Sigmoid colon (tissue), 7 donors: ENCODE results near the gene EFHB. TPM values are rescaled to one million over a fixed set of nuclear protein-coding genes. Genes with fewer than 3 reads are reported as not detected.
A peak's percentile ranks its signal among the peaks of the same experiment; 100 is the strongest.
"Not testable (repeated sequence)": the region's sequence is repeated elsewhere in the genome, so short reads cannot be mapped to it uniquely, and the experiment has no call there.

Source experiments
- DNase-seq: peaks from one replicate; pipeline ENCODE4 v3.0.0-alpha.2; 2019
- H3K27ac ChIP-seq, 4 donors: fragments of 200-600 bp; sonication (generic); one replicate each; pipeline ENCODE4 v1.5.1; 2016 to 2019; ENCODE audit warnings: mild to moderate bottlenecking in 1 of 4
- H3K27me3 ChIP-seq, 3 donors: fragments of 200-600 bp; sonication (generic); one replicate each; pipeline ENCODE4 v1.5.1; 2019; ENCODE audit warnings: mild to moderate bottlenecking in 1 of 3
- H3K36me3 ChIP-seq, 4 donors: fragments of 200-600 bp; sonication (generic); one replicate each; pipeline ENCODE4 v1.5.1; 2016 to 2019
- H3K4me1 ChIP-seq, 4 donors: fragments of 200-600 bp; sonication (generic); one replicate each; pipeline ENCODE4 v1.5.1; 2017 to 2019
- H3K4me3 ChIP-seq, 4 donors: fragments of 200-600 bp; sonication (generic); one replicate each; pipeline ENCODE4 v1.5.1; 2017 to 2019; ENCODE audit warnings: mild to moderate bottlenecking in 2 of 4, moderate library complexity in 1 of 4
- H3K9me3 ChIP-seq, 4 donors: fragments of 200-600 bp in 3 of 4; sonication (generic) in 3 of 4; one replicate each; pipeline versions ENCODE4 v1.5.1 to v1.6.1; 2013 to 2019
- EP300 ChIP-seq, 4 donors: sonication (generic); formaldehyde crosslinking; IDR thresholded peaks; one replicate each; pipeline ENCODE4 v1.6.1; 2017; ENCODE audit warnings: antibody characterized with exemption in 4 of 4
- POLR2A ChIP-seq, 2 donors: fragments of 450-650 bp; IDR thresholded peaks; one replicate each; pipeline ENCODE4 v1.6.1; 2016; ENCODE audit warnings: antibody characterized with exemption in 2 of 2, mild to moderate bottlenecking in 2 of 2, moderate library complexity in 2 of 2
- POLR2AphosphoS5 ChIP-seq, 4 donors: sonication (generic); formaldehyde crosslinking; IDR thresholded peaks; one replicate each; pipeline ENCODE4 v1.6.1; 2017; ENCODE audit warnings: antibody characterized with exemption in 4 of 4
- WGBS, 2 donors: extraction: QIAGEN DNeasy Blood & Tissue Kit; methylation state at CpG; one replicate each; pipeline ENCODE4 v1.1.7; 2013; 5-methylcytosine and 5-hydroxymethylcytosine counted together
- intact Hi-C: fragments of 100-400 bp; cut with DNase I; formaldehyde crosslinking; loops from one replicate; pipeline ENCODE4 v1.15.1; 2023
- polyA plus RNA-seq, 3 donors: library from polyadenylated mRNA; stranded (reverse); fragments of 200-250 nt; gene quantifications; one replicate each; pipeline ENCODE4 v1.2.3, GENCODE V29; 2013
- total RNA-seq, 4 donors: library from RNA; depleted of rRNA; stranded (reverse); fragments of >200 nt; gene quantifications; one replicate each; pipeline ENCODE4 v1.1.0, GENCODE V29; 2016
- TF ChIP-seq, protein P1 (sequence below), 4 experiments: fragments of 450-650 bp in 3 of 4; fragments of 200-600 bp in 1 of 4; IDR thresholded peaks; one replicate each; pipeline ENCODE4 v1.5.1; 2016 to 2019; ENCODE audit warnings: antibody characterized with exemption in 4 of 4, mild to moderate bottlenecking in 3 of 4, moderate library complexity in 2 of 4
- donor health status: healthy with polysubstance abuse.
- donor health status: Bipolar disorder and iron deficiency.
- donor health status: healthy.

Gene EFHB
- total and polyA plus RNA-seq, 7 donors, result 0.41 to 2.9 (median 0.47) TPM; not detected in 2

DNA sequence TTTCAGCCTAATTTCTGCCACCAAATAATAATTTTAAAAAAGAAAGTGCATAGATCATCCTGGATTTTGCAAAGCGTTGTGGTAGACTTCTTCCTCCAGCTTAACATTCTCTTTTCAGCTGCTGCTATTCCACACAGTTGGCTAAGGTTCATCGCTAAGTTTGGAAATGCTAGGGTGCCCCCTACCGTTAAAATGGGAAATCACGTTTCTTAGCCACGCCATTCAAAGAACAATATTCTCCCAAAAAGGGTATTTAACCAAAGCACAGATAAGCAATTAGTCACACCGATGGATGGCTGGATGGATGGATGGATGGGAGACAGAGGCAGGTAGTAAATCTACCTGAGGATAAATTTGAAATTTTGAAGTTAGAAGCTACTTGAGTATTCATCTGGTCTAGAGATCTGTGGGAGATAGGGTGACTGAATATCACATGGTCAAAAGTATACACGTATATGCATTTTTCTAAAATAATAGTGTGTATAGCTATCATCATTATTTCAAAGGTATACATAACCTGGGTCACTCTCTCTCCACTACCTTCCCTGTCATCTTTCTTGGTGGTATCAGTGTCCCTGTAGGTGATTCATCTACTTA is 67.2 kb downstream of the EFHB start:
- Histone ChIP-seq H3K9me3 (no peaks in the 10 kb centered on the region), H3K27me3 (no peaks in the 10 kb centered on the region), H3K4me3 (no peak overlapping the region), H3K4me1 (no peaks in the 10 kb centered on the region), H3K27ac (no peak overlapping the region), H3K36me3 (no peaks in the 10 kb centered on the region)
- TF ChIP-seq POLR2A (IDR thresholded peaks at IDR 0.05) (no peak), POLR2AphosphoS5 (IDR thresholded peaks at IDR 0.05) (no peak), EP300 (IDR thresholded peaks at IDR 0.05) (no peak)
- TF ChIP-seq, protein P1, sequence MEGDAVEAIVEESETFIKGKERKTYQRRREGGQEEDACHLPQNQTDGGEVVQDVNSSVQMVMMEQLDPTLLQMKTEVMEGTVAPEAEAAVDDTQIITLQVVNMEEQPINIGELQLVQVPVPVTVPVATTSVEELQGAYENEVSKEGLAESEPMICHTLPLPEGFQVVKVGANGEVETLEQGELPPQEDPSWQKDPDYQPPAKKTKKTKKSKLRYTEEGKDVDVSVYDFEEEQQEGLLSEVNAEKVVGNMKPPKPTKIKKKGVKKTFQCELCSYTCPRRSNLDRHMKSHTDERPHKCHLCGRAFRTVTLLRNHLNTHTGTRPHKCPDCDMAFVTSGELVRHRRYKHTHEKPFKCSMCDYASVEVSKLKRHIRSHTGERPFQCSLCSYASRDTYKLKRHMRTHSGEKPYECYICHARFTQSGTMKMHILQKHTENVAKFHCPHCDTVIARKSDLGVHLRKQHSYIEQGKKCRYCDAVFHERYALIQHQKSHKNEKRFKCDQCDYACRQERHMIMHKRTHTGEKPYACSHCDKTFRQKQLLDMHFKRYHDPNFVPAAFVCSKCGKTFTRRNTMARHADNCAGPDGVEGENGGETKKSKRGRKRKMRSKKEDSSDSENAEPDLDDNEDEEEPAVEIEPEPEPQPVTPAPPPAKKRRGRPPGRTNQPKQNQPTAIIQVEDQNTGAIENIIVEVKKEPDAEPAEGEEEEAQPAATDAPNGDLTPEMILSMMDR (IDR thresholded peaks at IDR 0.05), result peak; percentile 47 to 70 (median 60)
- DNase-seq, result no peak
- intact Hi-C loops, result loop anchor here (2.0 kb wide), 1 partner anchor 518 kb away; no protein-coding TSS in a partner anchor
- 5 to 10% methylated on average over 7 of the region's 7 CpGs for WGBS, 2 donors

DNA sequence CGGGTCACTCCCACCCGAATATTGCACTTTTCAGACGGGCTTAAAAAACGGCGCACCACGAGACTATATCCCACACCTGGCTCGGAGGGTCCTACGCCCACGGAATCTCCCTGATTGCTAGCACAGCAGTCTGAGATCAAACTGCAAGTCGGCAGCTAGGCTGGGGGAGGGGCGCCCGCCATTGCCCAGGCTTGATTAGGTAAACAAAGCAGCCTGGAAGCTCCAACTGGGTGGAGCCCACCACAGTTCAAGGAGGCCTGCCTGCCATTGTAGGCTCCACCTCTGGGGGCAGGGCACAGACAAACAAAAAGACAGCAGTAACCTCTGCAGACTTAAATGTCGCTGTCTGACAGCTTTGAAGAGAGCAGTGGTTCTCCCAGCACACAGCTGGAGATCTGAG is 78.7 kb downstream of the EFHB start:
- WGBS, 2 donors, result 72 to 77% methylated on average over 12 to 13 of the region's 13 CpGs
- H3K36me3 ChIP-seq, H3K4me1 ChIP-seq: not testable (repeated sequence)

DNA sequence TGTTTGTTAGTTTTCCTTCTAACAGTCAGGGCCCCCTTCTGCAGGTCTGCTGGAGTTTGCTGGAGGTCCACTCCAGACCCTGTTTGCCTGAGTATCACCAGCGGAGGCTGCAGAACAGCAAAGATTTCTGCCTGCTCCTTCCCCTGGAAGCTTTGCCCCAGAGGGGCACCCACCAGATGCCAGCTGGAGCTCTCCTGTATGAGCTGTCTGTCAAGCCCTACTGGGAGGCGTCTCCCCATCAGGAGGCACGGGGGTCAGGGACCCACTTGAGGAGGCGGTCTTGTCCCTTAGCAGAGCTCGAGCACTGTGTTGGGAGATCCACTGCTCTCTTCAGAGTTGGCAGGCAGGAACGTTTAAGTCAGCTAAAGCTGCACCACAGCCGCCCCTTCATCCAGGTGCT is 87.4 kb downstream of the EFHB start:
- 82 to 86% methylated on average over 7 of the region's 7 CpGs for WGBS, 2 donors
- H3K27me3 ChIP-seq, H3K9me3 ChIP-seq, intact Hi-C loops, H3K4me1 ChIP-seq, H3K27ac ChIP-seq, H3K36me3 ChIP-seq, DNase-seq, H3K4me3 ChIP-seq: not testable (repeated sequence)

More for the DNA sequence above, 78.7 kb downstream of the EFHB start:
- H3K27ac ChIP-seq, H3K9me3 ChIP-seq, DNase-seq, H3K4me3 ChIP-seq, intact Hi-C loops, H3K27me3 ChIP-seq: not testable (repeated sequence)

Other genes with a start within 250 kb of the EFHB start
- 10 to 100 TPM; 61.4 to 65.3 (median 64.1) TPM for gene RAB5A, start 12.9 kb upstream of the EFHB start, total RNA-seq
- 10 to 100 TPM; 28.0 to 48.8 (median 38.4) TPM for gene RAB5A, start 12.9 kb upstream of the EFHB start, polyA plus RNA-seq
- not detected for gene PP2D1, start 78.0 kb upstream of the EFHB start, total RNA-seq
- gene PP2D1, start 78.0 kb upstream of the EFHB start, polyA plus RNA-seq, result not detected
- 10 to 100 TPM; 27.2 to 49.2 (median 42.1) TPM for gene KAT2B, start 106.2 kb upstream of the EFHB start, total RNA-seq
- 10 to 100 TPM; 10.8 to 18.7 (median 14.4) TPM for gene KAT2B, start 106.2 kb upstream of the EFHB start, polyA plus RNA-seq